ENCODE measurements around the gene BARHL1.

GRCh38 chr9:132548751-132549640 is 33.4 kb upstream of the BARHL1 start:
- TF ChIP-seq CTCF (IDR thresholded peaks at IDR 0.05): no peak
- no peak for TF ChIP-seq POLR2A (IDR thresholded peaks at IDR 0.05)
- no peak for TF ChIP-seq POLR2AphosphoS5 (IDR thresholded peaks at IDR 0.05)

Data from transverse colon (tissue), 4 donors.